Dendritic cell treated with granulocyte-macrophage colony-stimulating factor and Interleukin-4, amounts not matched to agents 40 ng/mL and 50 ng/mL, for 4 days (primary cell): ENCODE measurements around the gene UBC.
A peak's percentile ranks its signal among the peaks of the same experiment; 100 is the strongest.

Experiments used
- H3K27ac Mint-ChIP-seq: one replicate; pipeline ENCODE4 v1.8.0; 2022; ENCODE audit warnings: mild to moderate bottlenecking, mixed read lengths
- H3K27me3 Mint-ChIP-seq: one replicate; pipeline ENCODE4 v1.8.0; 2022; ENCODE audit warnings: mild to moderate bottlenecking, mixed read lengths
- H3K36me3 Mint-ChIP-seq: one replicate; pipeline ENCODE4 v1.8.0; 2022; ENCODE audit warnings: low read depth, mixed read lengths
- H3K4me1 Mint-ChIP-seq: one replicate; pipeline ENCODE4 v1.8.0; 2022; ENCODE audit warnings: low read depth, mixed read lengths
- H3K4me3 Mint-ChIP-seq: one replicate; pipeline ENCODE4 v1.8.0; 2022; ENCODE audit warnings: mild to moderate bottlenecking, moderate library complexity, mixed read lengths
- H3K9me3 Mint-ChIP-seq: one replicate; pipeline ENCODE4 v1.8.0; 2022; ENCODE audit warnings: mixed read lengths
- intact Hi-C: fragments of 100-400 bp; cut with micrococcal nuclease; formaldehyde crosslinking; loops from one replicate; pipeline ENCODE4 v1.15.0; 2022

UBC gene

GRCh38 chr12:124875803-124876132, 38.7 kb downstream of the UBC start:
- no peaks in the 10 kb centered on the region for H3K36me3 Mint-ChIP-seq

GRCh38 chr12:124874988-124875802, 39.3 kb downstream of the UBC start:
- no peaks in the 10 kb centered on the region for H3K9me3 Mint-ChIP-seq
- H3K36me3 Mint-ChIP-seq: no peaks in the 10 kb centered on the region
- peak overlapping the region; percentile 78 for H3K27ac Mint-ChIP-seq
- H3K4me3 Mint-ChIP-seq: no peak overlapping the region
- peaks cover 37% of the 10 kb centered on the region for H3K4me1 Mint-ChIP-seq
- intact Hi-C loops: no loop called here
- no peaks in the 10 kb centered on the region for H3K27me3 Mint-ChIP-seq

More at GRCh38 chr12:124875803-124876132, 38.7 kb downstream of the UBC start:
- Mint-ChIP-seq H3K9me3 (no peaks in the 10 kb centered on the region), H3K4me3 (no peak overlapping the region), H3K27ac (no peak overlapping the region), H3K4me1 (peaks cover 42% of the 10 kb centered on the region), H3K27me3 (no peaks in the 10 kb centered on the region)
- intact Hi-C loops: no loop called here

GRCh38 chr12:124874188-124874587, 40.3 kb downstream of the UBC start:
- intact Hi-C loops: no loop called here
- Mint-ChIP-seq H3K27ac (peak overlapping the region; percentile 78), H3K9me3 (no peaks in the 10 kb centered on the region), H3K36me3 (no peaks in the 10 kb centered on the region), H3K4me1 (peaks cover 35% of the 10 kb centered on the region), H3K27me3 (no peaks in the 10 kb centered on the region), H3K4me3 (peak overlapping the region; percentile 48)

- H3K27ac Mint-ChIP-seq: no peak overlapping the region
- H3K9me3 Mint-ChIP-seq: no peaks in the 10 kb centered on the region
- no peak overlapping the region for H3K4me3 Mint-ChIP-seq
- peaks cover 50% of the 10 kb centered on the region for H3K4me1 Mint-ChIP-seq
- no peaks in the 10 kb centered on the region for H3K36me3 Mint-ChIP-seq
- no peaks in the 10 kb centered on the region for H3K27me3 Mint-ChIP-seq
- intact Hi-C loops: no loop called here
Measured at GRCh38 chr12:124872068-124872719, 42.3 kb downstream of the UBC start.

- H3K27ac Mint-ChIP-seq: no peak overlapping the region
- intact Hi-C loops: no loop called here
- H3K4me1 Mint-ChIP-seq: peaks cover 58% of the 10 kb centered on the region
- no peak overlapping the region for H3K4me3 Mint-ChIP-seq
- no peaks in the 10 kb centered on the region for H3K9me3 Mint-ChIP-seq
- no peaks in the 10 kb centered on the region for H3K27me3 Mint-ChIP-seq
- peaks cover under 1% of the 10 kb centered on the region for H3K36me3 Mint-ChIP-seq
Measured at GRCh38 chr12:124871297-124871696, 43.2 kb downstream of the UBC start.

GRCh38 chr12:124870515-124870914, 43.9 kb downstream of the UBC start:
- Mint-ChIP-seq H3K4me1 (peaks cover 61% of the 10 kb centered on the region), H3K4me3 (no peak overlapping the region), H3K27ac (no peak overlapping the region), H3K9me3 (no peaks in the 10 kb centered on the region), H3K36me3 (peaks cover 4% of the 10 kb centered on the region), H3K27me3 (no peaks in the 10 kb centered on the region)
- intact Hi-C loops: no loop called here

GRCh38 chr12:124869059-124869665, 45.3 kb downstream of the UBC start:
- Mint-ChIP-seq H3K27ac (peak overlapping the region; percentile 97), H3K9me3 (no peaks in the 10 kb centered on the region), H3K36me3 (peaks cover 4% of the 10 kb centered on the region), H3K27me3 (no peaks in the 10 kb centered on the region), H3K4me1 (peaks cover 64% of the 10 kb centered on the region), H3K4me3 (peak overlapping the region; percentile 82)
- intact Hi-C loops: no loop called here

- peak overlapping the region; percentile 82 for H3K4me3 Mint-ChIP-seq
- H3K36me3 Mint-ChIP-seq: peaks cover 7% of the 10 kb centered on the region
- H3K4me1 Mint-ChIP-seq: peaks cover 61% of the 10 kb centered on the region
- no peaks in the 10 kb centered on the region for H3K27me3 Mint-ChIP-seq
- no peaks in the 10 kb centered on the region for H3K9me3 Mint-ChIP-seq
- intact Hi-C loops: no loop called here
- peak overlapping the region; percentile 97 for H3K27ac Mint-ChIP-seq
Measured at GRCh38 chr12:124868252-124869058, 46.0 kb downstream of the UBC start.

GRCh38 chr12:124867401-124867930, 47.0 kb downstream of the UBC start:
- H3K4me3 Mint-ChIP-seq: peak overlapping the region; percentile 82
- intact Hi-C loops: no loop called here
- H3K36me3 Mint-ChIP-seq: peaks cover 17% of the 10 kb centered on the region
- no peaks in the 10 kb centered on the region for H3K9me3 Mint-ChIP-seq
- H3K27me3 Mint-ChIP-seq: peaks cover 3% of the 10 kb centered on the region
- peak overlapping the region; percentile 97 for H3K27ac Mint-ChIP-seq
- peaks cover 64% of the 10 kb centered on the region for H3K4me1 Mint-ChIP-seq

- H3K27me3 Mint-ChIP-seq: peaks cover 3% of the 10 kb centered on the region
- peaks cover 69% of the 10 kb centered on the region for H3K4me1 Mint-ChIP-seq
- H3K36me3 Mint-ChIP-seq: peaks cover 22% of the 10 kb centered on the region
- no peaks in the 10 kb centered on the region for H3K9me3 Mint-ChIP-seq
- intact Hi-C loops: no loop called here
- H3K27ac Mint-ChIP-seq: peak overlapping the region; percentile 97
- no peak overlapping the region for H3K4me3 Mint-ChIP-seq
Measured at GRCh38 chr12:124866883-124867400, 47.5 kb downstream of the UBC start.

GRCh38 chr12:124866195-124866882, 48.1 kb downstream of the UBC start:
- peak overlapping the region; percentile 97 for H3K27ac Mint-ChIP-seq
- intact Hi-C loops: no loop called here
- no peak overlapping the region for H3K4me3 Mint-ChIP-seq
- H3K27me3 Mint-ChIP-seq: peaks cover 3% of the 10 kb centered on the region
- peaks cover 28% of the 10 kb centered on the region for H3K36me3 Mint-ChIP-seq
- H3K9me3 Mint-ChIP-seq: no peaks in the 10 kb centered on the region
- H3K4me1 Mint-ChIP-seq: peaks cover 75% of the 10 kb centered on the region

GRCh38 chr12:124865728-124866127, 48.7 kb downstream of the UBC start:
- H3K4me3 Mint-ChIP-seq: no peak overlapping the region
- H3K9me3 Mint-ChIP-seq: no peaks in the 10 kb centered on the region
- intact Hi-C loops: no loop called here
- H3K36me3 Mint-ChIP-seq: peaks cover 33% of the 10 kb centered on the region
- peaks cover 78% of the 10 kb centered on the region for H3K4me1 Mint-ChIP-seq
- peaks cover 3% of the 10 kb centered on the region for H3K27me3 Mint-ChIP-seq
- H3K27ac Mint-ChIP-seq: peak overlapping the region; percentile 97

- H3K36me3 Mint-ChIP-seq: peaks cover 47% of the 10 kb centered on the region
- peaks cover 3% of the 10 kb centered on the region for H3K27me3 Mint-ChIP-seq
- H3K4me1 Mint-ChIP-seq: peaks cover 83% of the 10 kb centered on the region
- H3K4me3 Mint-ChIP-seq: peak overlapping the region; percentile 53
- no peaks in the 10 kb centered on the region for H3K9me3 Mint-ChIP-seq
- H3K27ac Mint-ChIP-seq: peak overlapping the region; percentile 97
- intact Hi-C loops: no loop called here
Measured at GRCh38 chr12:124864326-124864752, 50.1 kb downstream of the UBC start.
